ENCODE measurements around the gene OR51F2.

- TF ChIP-seq CTCF (conservative IDR thresholded peaks at IDR 0.05; ENCODE audit: low read depth, low read length) (no peak), EZH2 (IDR thresholded peaks at IDR 0.05; ENCODE audit: borderline replicate concordance, low read depth, low read length, poor library complexity, severe bottlenecking) (no peak)
Observed at GRCh38 chr11:4830909-4831308, 9.8 kb downstream of the OR51F2 start.
